Measurements from ENCODE around the gene CPA2. TPM values are rescaled to one million over a fixed set of nuclear protein-coding genes. Genes with fewer than 3 reads are reported as not detected.
"Not testable (repeated sequence)": the region's sequence is repeated elsewhere in the genome, so short reads cannot be mapped to it uniquely, and the experiment has no call there.

CPA2 gene
- total and polyA plus RNA-seq, 2 of the 4 experiments (the other 2 are of a cell fraction), result 0.05 TPM; not detected in 1

- Histone ChIP-seq H2BK15ac (ENCODE audit: low read depth, low read length) (no peak overlapping the region), H4K91ac (ENCODE audit: insufficient read depth, low read depth, low read length) (no peak overlapping the region), H2BK120ac (ENCODE audit: low read depth, low read length) (no peak overlapping the region), H2BK5ac (ENCODE audit: low read depth, low read length, poor library complexity, severe bottlenecking) (no peak overlapping the region), H3K36me3 (ENCODE audit: control insufficient read depth, insufficient read depth, low read length) (peaks cover 3% of the 10 kb centered on the region; the same call in 1 of the 2 replicates), H3K14ac (replicated peaks; ENCODE audit: low read depth, low read length) (no peak overlapping the region), H3K4me2 (ENCODE audit: low read depth, low read length) (no peak overlapping the region), H2AK9ac (replicated peaks; ENCODE audit: low read depth, low read length, poor library complexity) (no peak overlapping the region), H3K9me3 (ENCODE audit: control insufficient read depth, insufficient read depth, low read length) (no peaks in the 10 kb centered on the region), H3K4me1 (ENCODE audit: control insufficient read depth, insufficient read depth, low read length) (no peaks in the 10 kb centered on the region), H3K4ac (ENCODE audit: low read depth, low read length) (no peak overlapping the region), H3K56ac (ENCODE audit: extremely low read depth, insufficient read depth, low read length) (no peak overlapping the region), H2BK20ac (ENCODE audit: low read depth, low read length) (no peak overlapping the region), H3K9me1 (ENCODE audit: insufficient read depth, low read length) (no peaks in the 10 kb centered on the region), H3K27ac (ENCODE audit: insufficient read depth, low read length) (no peak overlapping the region), H3K9ac (ENCODE audit: low read depth, low read length) (no peak overlapping the region), H2AK5ac (ENCODE audit: low read depth, low read length) (no peak overlapping the region), H2AFZ (replicated peaks; ENCODE audit: low read length, poor library complexity) (no peak overlapping the region), H3K27me3 (ENCODE audit: control insufficient read depth, insufficient read depth, low read length) (no peaks in the 10 kb centered on the region), H3K18ac (ENCODE audit: low read depth, low read length) (no peak overlapping the region), H3K23ac (ENCODE audit: low read depth, low read length) (no peak overlapping the region), H4K20me1 (ENCODE audit: insufficient read depth, low read length) (no peaks in the 10 kb centered on the region), H4K5ac (ENCODE audit: low read depth, low read length) (no peak overlapping the region), H4K8ac (ENCODE audit: low read depth in 2 of 2, low read length in 2 of 2) (no peak overlapping the region), H3K79me1 (ENCODE audit: low read depth in 1 of 2, low read length in 2 of 2) (no peaks in the 10 kb centered on the region), H3K4me3 (ENCODE audit: insufficient read depth, low read depth, low read length) (no peak overlapping the region)
- in situ Hi-C loops (cut with MboI; ENCODE audit: low sequenced_read_pairs) (no loop called here), intact Hi-C loops (cut with micrococcal nuclease) (no loop called here), dilution Hi-C loops (cut with HindIII; ENCODE audit: low sequenced_read_pairs, unreplicated experiment) (no loop called here)
- POLR2A ChIA-PET (ENCODE audit: unreplicated experiment), result no interaction called here
- DNase-seq (no peak), ATAC-seq (ENCODE audit: low read depth) (no peak)
- TF ChIP-seq MAFK (IDR thresholded peaks at IDR 0.05; ENCODE audit: low read depth, low read length) (no peak), RAD21 (IDR thresholded peaks at IDR 0.05; ENCODE audit: low read length) (no peak), CHD1 (IDR thresholded peaks at IDR 0.05; ENCODE audit: low read depth, low read length) (no peak), SMC3 (IDR thresholded peaks at IDR 0.05; ENCODE audit: low read depth, low read length) (no peak), CEBPB (IDR thresholded peaks at IDR 0.05; ENCODE audit: low read depth, low read length) (no peak), FOS (IDR thresholded peaks at IDR 0.05; ENCODE audit: low read depth, low read length) (no peak)
- WGBS, 2 experiments (ENCODE audit: extremely low coverage in 2 of 2, insufficient read length in 1 of 2), result no CpG with 5 or more reads among the region's 1 CpG
- CTCF ChIA-PET, result no interaction called here
- BruUV-seq (replicated peaks), result no TSS peak
Measured at GRCh38 chr7:130319541-130319940, 52.9 kb downstream of the CPA2 start.

DNA sequence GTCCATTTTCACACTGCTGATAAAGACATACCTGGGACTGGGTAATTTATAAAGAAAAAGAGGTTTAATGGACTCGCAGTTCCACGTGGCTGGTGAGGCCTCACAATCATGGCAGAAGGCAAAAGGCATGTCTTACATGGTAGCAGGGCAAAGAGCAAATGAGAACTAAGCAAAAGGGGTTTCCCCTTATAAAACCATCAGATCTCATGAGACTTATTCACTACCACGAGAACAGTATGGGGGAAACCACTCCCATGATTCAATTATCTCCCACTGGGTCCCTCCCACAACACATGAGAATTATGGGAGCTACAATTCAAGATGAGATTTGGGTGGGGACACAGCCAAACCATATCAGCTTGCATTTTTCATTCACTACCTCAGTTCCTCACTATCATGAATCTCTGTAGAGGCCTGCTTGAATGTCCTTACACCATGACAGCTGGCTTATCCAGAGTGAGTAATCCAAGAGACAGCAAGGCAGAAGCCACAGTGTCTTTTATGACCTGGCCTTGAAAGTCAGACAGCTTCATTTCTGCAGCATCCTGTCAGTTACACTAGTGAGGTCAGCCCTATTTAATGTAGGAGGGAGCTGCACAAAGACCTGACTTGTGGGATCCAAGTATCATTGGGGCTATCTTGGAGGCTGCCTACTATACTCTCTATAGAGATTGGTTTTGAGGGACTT lies 55.0 kb downstream of the CPA2 start:
- H3K4me2 ChIP-seq (ENCODE audit: low read depth, low read length); H3K9me1 ChIP-seq (ENCODE audit: insufficient read depth, low read length); H2BK5ac ChIP-seq (ENCODE audit: low read depth, low read length, poor library complexity, severe bottlenecking); H3K27ac ChIP-seq (ENCODE audit: insufficient read depth, low read length); POLR2A ChIA-PET (ENCODE audit: unreplicated experiment); H2BK120ac ChIP-seq (ENCODE audit: low read depth, low read length); dilution Hi-C loops (cut with HindIII; ENCODE audit: low sequenced_read_pairs, unreplicated experiment); H4K20me1 ChIP-seq (ENCODE audit: insufficient read depth, low read length); H3K4me1 ChIP-seq (ENCODE audit: control insufficient read depth, insufficient read depth, low read length); H2BK20ac ChIP-seq (ENCODE audit: low read depth, low read length); H3K4me3 ChIP-seq (ENCODE audit: insufficient read depth, low read depth, low read length); H3K23ac ChIP-seq (ENCODE audit: low read depth, low read length); H2AK9ac ChIP-seq (replicated peaks; ENCODE audit: low read depth, low read length, poor library complexity); H3K79me1 ChIP-seq (ENCODE audit: low read depth in 1 of 2, low read length in 2 of 2); H3K14ac ChIP-seq (replicated peaks; ENCODE audit: low read depth, low read length); H3K27me3 ChIP-seq (ENCODE audit: control insufficient read depth, insufficient read depth, low read length); H3K4ac ChIP-seq (ENCODE audit: low read depth, low read length); BruUV-seq (replicated peaks); H3K36me3 ChIP-seq (ENCODE audit: control insufficient read depth, insufficient read depth, low read length); H4K5ac ChIP-seq (ENCODE audit: low read depth, low read length); H3K9ac ChIP-seq (ENCODE audit: low read depth, low read length); H4K8ac ChIP-seq (ENCODE audit: low read depth in 2 of 2, low read length in 2 of 2); intact Hi-C loops (cut with micrococcal nuclease); H4K91ac ChIP-seq (ENCODE audit: insufficient read depth, low read depth, low read length); in situ Hi-C loops (cut with MboI; ENCODE audit: low sequenced_read_pairs); ATAC-seq (ENCODE audit: low read depth); H2AFZ ChIP-seq (replicated peaks; ENCODE audit: low read length, poor library complexity); H3K18ac ChIP-seq (ENCODE audit: low read depth, low read length); H3K9me3 ChIP-seq (ENCODE audit: control insufficient read depth, insufficient read depth, low read length); H2BK15ac ChIP-seq (ENCODE audit: low read depth, low read length); H2AK5ac ChIP-seq (ENCODE audit: low read depth, low read length); H3K56ac ChIP-seq (ENCODE audit: extremely low read depth, insufficient read depth, low read length): not testable (repeated sequence)
- CTCF ChIA-PET, result interaction anchor here (0.5 to 0.8 kb wide), 4 partner anchors 14 to 541 kb away, joined by 3 to 4 read pairs (median 4); no protein-coding TSS in a partner anchor
- DNase-seq, result peak; percentile 43
- no CpG with 5 or more reads among the region's 3 CpGs for WGBS, 2 experiments (ENCODE audit: extremely low coverage in 2 of 2, insufficient read length in 1 of 2)
